GM21825 (cell line): ENCODE results near the gene GLP2R.
"Not testable (repeated sequence)": the region's sequence is repeated elsewhere in the genome, so short reads cannot be mapped to it uniquely, and the experiment has no call there.

Source experiments
- ATAC-seq: cut with Tn5 transposase; IDR thresholded peaks from one replicate; pipeline ENCODE4 v1.9.1; 2021; ENCODE audit warnings: mild to moderate bottlenecking, moderate library complexity; ENCODE audit not compliant: unreplicated experiment

The GLP2R gene

DNA sequence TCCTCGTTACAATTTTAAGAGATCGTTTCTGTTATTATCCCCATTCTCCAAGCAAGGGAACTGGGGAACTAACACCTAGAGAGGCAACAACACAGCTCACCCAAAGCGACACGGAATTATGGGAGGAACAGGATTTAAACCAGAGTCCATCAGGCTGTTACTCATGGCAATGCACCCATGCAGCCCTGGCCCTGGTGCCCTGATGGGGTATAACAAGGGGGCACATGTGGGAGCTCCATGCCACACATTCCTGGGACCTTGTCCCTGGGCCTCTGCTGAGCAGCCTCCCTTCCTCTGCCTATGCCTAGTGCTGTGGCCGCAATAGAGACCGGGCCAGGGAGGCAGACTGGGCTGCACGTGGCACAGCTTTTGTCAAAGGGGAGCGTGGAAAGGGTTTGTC, 92.6 kb downstream of the GLP2R start:
- ATAC-seq, result no peak

DNA sequence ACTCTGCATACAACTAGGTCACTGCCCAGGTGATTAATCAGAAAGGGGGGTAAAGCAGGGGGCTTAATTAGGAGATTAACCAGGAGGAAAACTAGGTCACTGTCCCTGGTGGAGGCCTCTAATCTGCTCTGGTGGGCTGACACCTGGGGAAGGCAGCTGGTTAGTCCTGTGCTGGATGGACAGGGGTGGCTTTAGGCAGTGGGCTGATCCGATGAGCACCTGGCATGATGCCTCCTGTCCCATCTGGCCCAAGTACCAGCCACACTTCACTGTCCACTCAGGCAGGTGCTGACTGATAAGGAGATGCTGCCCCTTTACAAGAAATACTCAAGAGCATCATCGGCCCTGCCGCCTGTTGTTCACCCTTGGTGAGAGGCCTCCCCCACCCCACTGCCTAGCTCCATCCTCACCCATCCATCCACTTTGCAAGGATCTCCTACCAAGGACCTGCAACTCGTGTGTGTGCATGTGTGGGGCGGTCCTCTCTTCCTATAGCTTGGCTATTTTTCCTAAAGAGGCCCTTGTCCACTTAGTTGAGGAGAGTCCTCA, 93.2 kb downstream of the GLP2R start:
- no peak for ATAC-seq

DNA sequence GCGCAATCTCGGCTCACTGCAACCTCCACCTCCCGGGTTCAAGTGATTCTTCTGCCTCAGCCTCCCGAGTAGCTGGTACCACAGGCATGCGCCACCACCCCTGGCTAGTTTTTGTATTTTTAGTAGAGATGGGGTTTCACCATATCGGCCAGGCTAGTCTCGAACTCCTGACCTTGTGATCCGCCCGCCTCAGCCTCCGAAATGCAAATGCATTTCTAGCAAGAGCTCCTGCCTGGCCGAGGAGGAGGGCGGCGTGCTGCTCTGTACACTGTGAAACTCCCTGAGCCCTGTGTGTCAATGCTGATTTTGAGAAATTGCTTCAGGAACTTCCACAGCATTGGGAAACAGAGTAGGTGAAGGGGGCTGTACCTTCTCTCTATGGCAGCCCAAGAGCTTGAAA, 95.5 kb downstream of the GLP2R start:
- not testable (repeated sequence) for ATAC-seq

DNA sequence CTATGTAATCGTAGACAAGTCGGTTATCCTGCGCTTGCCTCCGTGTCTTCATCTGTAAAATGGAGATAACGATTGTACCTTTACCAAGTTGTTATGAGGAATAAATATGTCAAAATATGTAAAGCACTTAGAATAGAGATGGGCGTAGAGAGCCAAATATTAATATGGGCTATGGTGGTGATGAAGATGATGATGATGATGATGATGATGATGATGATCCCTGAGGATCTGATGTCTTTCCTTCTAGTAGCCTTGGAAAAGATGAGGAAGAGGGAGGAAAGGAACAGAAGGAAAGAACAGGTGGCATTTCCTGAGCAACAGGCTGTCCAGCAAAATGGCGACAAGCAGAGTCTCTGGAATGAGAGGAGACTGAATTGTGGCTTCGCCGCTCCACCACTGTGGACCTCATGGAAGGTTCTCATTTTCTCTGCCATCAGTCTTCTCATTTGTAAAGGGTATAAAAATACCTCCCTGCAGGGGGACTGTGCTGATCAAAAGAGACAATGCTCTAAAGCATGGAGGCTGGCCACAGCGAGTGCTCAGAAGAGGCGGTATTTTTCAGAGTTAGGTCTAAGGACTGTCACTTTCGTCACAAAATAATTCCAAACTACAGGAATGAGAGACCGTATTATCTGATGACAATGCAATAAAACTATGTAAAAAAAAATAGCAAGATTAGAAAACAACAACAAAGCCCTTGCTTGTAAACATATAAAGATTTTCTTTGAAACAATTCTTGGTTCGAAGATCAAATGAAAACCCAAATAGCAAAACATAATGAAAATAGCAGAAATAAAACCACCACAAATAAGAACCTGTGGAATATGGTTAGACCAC, 96.5 kb downstream of the GLP2R start:
- no peak for ATAC-seq

DNA sequence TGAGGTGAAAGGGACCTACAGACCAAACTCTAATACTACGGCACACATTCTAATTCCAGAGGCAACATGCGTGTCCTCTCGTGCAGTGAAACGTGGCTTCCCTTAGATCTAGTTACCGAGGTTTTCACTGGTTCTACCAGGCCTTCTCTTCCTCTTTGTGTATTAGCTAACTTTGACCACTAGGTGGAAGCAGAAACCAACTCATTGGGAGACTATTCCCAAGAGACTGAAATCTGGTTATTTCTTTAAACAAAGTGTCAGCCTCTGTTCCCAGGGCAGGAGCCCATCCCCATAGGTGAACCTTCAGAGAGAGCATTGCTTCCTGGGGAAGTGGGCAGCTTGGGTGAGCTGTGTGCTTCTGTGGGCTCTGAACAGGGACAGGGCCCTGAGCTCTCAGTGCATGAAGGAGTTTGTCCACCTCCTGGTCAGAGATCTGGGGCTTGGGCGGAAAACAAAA, 99.0 kb downstream of the GLP2R start:
- ATAC-seq, result peak; percentile 71

DNA sequence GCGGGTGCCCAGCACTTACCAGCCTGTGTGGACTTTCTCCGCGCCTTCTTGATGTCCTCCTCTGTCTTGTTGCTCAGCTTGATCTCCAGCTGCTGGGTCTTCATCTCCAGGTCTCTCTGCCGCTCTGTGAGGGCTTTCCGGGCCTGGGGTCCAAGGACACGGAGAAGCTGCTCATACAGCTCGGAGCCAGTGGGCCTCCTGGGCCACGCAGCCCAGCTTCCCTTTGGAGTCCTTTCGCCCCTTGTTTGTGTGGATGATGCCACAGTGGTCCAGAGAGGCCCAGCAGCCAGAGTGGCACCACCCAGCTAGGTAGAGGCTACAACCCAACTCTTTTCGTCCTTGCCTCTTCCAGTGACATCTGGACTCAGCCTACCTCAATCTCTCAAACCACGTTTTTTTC, 99.7 kb downstream of the GLP2R start:
- ATAC-seq, result no peak

DNA sequence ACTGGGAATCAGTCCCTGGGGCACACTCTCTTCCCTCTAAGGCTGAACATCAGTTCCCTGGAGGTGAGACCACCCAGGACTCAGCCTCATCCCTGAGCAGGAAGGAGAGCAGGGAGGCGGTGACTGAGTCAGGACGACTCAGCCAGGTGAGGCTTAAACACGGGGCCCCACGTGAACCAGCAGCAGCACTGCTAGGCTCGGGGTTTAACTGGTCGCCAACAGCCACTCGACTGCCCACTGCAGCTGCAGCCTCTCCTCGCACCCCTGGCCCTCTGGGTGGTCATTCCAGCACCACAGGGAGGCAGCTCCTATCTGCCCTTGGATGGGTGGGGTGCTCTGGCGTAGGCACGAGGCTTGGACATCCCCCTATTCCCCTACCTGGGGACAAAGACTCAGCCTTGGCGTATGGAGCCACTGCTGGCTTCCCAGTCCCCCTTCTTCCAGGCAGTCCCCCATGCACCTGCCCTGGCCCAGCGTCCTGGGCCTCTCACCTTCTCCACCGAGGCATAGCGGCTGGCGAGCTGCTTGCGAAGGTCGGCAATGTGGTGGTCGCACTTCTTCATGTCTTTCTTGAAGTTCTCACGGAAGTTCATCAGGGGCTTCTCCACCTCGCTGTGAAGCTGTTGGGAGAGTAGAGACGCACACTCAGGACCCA, 100.6 kb downstream of the GLP2R start:
- no peak for ATAC-seq

DNA sequence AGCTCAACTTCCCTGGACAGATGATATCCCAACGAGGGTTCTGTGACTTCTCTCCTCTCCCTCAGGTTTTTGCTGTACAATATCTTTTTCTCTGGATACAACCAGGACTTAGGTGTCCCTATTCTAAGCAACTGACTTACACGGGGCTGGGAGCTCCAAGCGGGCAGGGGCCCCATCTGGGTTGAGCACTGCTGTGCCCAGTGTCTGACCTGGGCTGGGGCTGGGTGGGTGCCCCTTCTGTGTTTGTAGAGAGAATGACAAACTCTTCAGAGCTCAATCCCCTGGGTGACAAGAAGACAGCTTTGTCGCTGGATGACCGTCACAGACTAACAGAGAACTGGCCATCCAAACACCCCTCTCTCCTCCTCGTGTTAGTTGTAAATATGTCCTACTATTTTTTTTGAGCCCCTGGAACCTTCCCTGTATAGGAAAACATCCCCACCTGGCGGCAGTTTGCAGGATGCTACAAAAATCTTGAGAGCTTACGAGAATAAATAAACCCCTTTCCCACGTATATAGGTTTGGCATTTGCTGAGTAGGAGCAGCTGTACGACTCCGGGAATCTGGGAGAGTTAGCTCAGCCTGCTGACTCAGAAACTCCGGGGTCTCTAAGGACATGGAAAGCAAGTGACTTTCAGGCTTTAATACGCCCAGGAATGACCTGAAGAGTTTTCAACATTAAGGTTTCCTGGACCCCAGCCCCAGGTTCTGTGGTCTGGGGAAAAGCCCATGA, 103.0 kb downstream of the GLP2R start:
- no peak for ATAC-seq

DNA sequence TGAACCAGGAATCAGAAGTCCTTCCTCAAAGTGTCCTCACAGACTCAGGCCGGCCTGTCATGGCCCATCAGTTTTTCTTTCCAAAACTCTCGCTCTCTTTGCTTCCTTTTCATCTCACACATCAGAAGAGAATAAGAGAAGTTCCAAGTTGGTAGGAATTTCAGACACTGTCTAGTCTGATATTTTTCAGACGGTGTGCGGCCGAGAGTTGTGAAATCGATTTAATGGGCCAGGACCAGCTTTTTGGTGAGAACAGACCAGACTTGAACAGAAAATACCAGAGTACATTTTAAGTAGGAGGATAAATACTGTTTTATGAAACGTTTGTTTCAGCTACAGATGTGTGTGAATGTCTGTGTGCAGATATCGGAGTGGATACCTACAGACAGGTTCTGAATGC, 104.1 kb downstream of the GLP2R start:
- no peak for ATAC-seq

DNA sequence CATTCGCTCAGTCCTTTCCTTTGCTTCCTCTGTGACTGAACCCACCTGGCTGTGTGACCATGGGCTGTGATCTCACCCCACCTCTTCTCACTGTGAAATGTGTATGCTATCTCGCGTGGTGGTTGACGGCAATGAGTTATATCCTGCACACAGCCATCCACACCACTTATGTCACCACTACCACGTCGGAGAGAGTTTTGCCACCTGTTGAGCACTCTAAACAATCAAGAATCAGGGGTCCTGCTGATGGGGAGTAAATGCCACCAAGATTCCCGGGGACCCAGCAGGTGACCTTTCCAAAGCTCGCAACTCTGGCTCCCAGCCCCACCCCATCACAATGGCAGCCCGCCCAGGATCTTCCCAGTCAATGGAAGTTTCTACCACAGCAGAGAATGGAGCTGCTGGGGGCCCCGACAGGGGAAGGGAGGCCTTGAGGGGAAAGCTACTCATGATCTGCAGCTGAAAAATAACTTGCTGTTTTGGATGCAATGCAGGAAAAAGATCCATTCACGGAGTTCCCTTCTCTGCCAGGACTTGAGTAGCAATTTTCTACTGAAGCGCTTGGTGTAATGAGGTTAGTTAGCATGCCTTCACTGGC, 105.5 kb downstream of the GLP2R start:
- ATAC-seq, result no peak

DNA sequence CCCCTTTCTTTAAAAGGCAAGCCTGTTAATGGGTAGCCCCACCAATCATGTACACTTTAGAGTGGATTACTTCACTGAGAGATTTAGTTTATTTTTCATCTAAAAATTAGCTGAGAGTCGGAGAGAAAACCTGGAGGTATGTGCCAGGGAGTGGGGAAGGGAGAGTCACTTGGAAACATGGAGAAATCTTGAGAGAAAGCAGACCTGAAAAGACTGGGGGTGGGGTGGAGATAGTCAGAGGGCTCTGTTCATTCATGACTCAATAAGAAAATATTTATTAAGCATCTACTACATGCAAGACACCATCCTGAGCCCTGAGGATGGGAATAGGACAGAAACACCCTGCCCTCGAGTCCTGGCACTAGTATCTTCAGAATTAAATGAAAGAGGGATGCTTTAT, 106.8 kb downstream of the GLP2R start:
- ATAC-seq, result no peak

DNA sequence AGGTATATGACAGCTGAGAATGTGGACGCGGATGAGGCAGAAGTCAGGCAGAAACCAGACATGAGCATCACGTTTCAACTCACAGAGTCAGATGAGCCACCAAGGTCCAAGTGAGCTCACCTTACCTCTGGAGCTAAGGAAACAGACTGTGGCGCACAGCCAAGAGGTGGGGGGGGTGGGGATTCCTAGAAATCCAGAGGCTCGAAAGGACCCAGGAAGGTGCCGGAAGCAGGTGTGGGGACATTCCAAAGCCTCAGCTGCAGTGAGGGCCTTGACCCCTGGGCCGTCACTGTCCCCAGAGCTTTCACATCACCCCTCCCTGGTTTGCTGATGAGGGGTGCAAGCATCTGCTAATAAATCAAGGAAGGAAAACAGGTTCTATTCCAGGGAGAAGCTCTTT, 108.6 kb downstream of the GLP2R start:
- ATAC-seq, result no peak

DNA sequence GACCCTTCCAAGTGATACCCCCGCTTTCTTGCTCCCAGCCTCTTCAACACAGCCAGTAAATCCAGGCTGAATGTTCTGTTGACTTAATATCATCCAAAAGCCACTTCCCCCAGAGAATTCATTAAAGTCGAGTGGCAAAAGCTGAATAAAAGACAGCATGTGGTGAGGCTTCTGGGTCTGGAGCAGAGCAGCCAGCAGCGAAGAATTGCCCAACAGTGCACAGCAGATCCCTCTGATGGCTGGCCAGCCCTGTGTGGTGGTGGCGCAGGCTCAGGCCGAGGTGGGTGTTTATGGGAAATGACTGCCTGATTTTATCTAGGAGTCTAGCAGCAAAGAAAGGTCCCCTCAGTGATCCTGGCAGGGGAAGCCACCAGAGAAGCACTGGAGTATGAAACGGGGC, 109.7 kb downstream of the GLP2R start:
- ATAC-seq, result no peak

DNA sequence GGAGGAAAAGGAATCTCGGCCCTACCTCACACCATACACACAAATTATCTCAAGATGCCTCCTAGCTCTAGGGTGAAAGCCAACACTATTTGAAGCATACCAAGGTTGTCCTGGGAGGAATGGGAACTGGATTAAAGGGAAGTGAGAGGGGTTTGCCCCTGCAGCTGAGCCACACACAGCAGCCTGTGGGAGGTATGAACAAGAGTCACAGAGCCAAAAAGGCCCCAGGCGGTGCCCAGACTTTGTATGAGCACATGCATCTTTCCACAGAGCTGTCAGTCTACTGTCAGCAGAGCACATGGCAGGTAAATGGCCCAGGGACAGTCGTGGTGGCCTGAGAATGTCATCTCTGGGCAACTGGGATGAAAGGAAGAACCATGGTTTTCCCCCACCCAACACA, 110.4 kb downstream of the GLP2R start:
- ATAC-seq, result no peak

DNA sequence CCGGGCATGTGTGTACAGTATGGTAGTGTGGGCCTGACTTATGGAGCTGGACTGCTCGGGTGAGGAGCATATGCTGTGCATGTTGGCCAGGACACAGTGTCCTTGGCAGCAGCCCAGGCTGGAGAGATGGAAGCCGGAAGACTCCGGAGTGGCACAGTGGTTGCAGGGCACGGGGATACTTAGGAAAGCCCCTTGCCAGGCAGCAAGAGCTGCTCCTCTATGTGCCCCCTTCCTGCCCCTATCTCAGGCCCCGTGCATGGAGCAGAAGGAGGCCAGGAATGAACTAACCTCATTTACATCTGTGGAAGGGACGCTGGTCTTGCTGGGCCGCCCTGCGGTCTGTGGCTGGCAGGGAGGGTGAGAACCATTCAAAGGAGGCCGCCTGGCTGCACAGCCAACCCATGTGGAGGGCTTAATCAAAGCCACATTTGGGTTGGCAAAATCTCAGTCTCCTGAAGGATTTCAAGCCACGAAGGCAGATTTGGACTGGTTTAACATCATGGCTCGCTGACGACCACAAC, 111.6 kb downstream of the GLP2R start:
- no peak for ATAC-seq

DNA sequence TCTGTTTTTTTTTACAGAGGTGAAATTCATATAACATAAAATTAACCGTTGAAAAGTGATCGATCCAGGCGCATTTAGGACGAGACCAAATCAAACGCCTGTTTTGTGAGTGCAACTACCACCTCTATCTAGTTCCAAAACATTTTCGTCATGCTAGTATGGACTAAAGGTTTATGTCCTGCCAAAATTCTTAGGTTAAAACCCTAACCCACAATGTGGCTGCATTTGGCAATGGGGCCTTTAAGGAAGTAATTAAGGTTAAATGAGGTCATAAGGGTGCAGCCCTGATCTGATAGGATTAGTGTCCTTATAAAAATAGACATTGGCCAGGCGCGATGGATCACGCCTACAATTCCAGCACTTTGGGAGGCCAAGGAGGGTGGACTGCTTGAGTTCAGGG, 112.2 kb downstream of the GLP2R start:
- no peak for ATAC-seq

DNA sequence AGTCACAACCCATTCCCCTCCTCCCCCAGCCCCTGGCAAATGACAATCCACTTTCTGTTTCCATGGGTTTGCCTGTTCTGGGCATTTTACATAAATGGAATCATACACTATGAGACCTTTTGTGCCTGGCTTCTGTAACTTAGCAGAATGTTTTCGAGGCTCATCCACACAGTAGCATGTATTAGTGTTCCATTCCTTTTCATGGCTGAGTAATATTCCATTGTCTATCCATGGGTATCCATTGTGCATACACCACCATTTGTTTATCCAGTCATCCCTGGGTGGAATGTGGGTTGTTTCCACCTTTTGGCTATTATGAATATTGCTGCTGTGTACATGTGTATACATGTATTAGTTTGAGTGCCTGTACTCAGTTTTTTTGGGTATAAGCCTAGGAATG, 113.0 kb downstream of the GLP2R start:
- no peak for ATAC-seq

DNA sequence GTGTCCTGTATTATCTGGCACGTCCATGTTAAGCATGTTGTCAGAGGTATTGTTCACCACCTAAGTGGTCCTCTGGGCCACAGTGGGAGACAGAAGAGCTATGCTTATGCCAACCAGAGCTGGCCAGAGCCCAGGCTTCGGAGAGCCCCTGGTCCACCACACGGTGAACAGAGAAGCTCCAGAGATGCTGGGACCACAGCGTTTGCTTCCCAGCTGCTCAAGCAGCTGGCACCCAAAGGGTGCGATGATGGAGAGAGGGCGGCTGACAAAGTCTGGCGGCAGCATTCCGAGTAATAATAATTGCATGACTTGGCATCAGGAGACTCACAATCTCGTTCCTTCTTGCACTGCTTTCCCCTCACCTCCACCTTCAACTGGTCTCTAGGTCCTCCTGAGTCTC, 115.1 kb downstream of the GLP2R start:
- ATAC-seq, result no peak

DNA sequence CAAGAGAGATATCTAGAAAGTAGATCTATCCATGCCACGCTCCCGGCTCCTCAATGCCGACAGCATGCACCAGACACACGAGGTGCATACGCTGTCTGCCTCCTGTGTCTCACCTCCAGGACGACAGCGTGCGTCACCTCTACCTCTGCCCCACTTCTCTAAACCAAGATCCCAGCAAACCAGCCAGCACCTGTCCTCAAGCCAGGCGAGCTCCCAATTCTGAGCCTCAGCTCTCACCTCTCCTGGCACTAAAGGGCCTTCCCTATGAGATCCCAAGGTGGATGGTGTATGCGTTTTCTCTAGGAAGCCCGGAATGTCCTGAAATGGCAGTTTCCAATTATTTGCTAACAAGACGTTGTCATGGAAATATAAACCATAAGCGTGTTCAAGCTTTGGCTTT, 115.6 kb downstream of the GLP2R start:
- no peak for ATAC-seq
